HEK293 (cell line): Measurements from ENCODE around the gene ZMYND15.

Experiments
- AEBP2 ChIP-seq: fragments of 450-650 bp; formaldehyde crosslinking; IDR thresholded peaks from 2 replicates; pipeline ENCODE4 v1.5.1; 2016; ENCODE audit warnings: missing biosample characterization, missing genetic modification characterization, borderline replicate concordance
- FEZF1 ChIP-seq: fragments of 450-650 bp; formaldehyde crosslinking; IDR thresholded peaks from 2 replicates; pipeline ENCODE4 v1.5.1; 2016; ENCODE audit warnings: missing biosample characterization, missing genetic modification characterization
- ZBTB1 ChIP-seq: fragments of 450-650 bp; formaldehyde crosslinking; IDR thresholded peaks from 2 replicates; pipeline ENCODE4 v1.5.1; 2016; ENCODE audit warnings: missing biosample characterization, missing genetic modification characterization
- ZBTB10 ChIP-seq: fragments of 450-650 bp; formaldehyde crosslinking; IDR thresholded peaks from 2 replicates; pipeline ENCODE4 v1.5.1; 2016; ENCODE audit warnings: missing biosample characterization, missing genetic modification characterization
- ZIC2 ChIP-seq: fragments of 450-650 bp; formaldehyde crosslinking; IDR thresholded peaks from 2 replicates; pipeline ENCODE4 v1.5.1; 2016; ENCODE audit warnings: missing biosample characterization, missing genetic modification characterization
- ZNF140 ChIP-seq: fragments of 450-650 bp; formaldehyde crosslinking; IDR thresholded peaks from 2 replicates; pipeline ENCODE4 v1.5.1; 2016; ENCODE audit warnings: missing biosample characterization, missing genetic modification characterization
- ZNF18 ChIP-seq: fragments of 450-650 bp; formaldehyde crosslinking; IDR thresholded peaks from 2 replicates; pipeline ENCODE4 v1.5.1; 2016; ENCODE audit warnings: missing biosample characterization, missing genetic modification characterization
- ZNF311 ChIP-seq: fragments of 450-650 bp; formaldehyde crosslinking; IDR thresholded peaks from 2 replicates; pipeline ENCODE4 v1.5.1; 2017; ENCODE audit warnings: missing biosample characterization, missing genetic modification characterization, borderline replicate concordance
- ZNF324 ChIP-seq: fragments of 450-650 bp; formaldehyde crosslinking; IDR thresholded peaks from 2 replicates; pipeline ENCODE4 v1.5.1; 2016; ENCODE audit warnings: missing biosample characterization, missing genetic modification characterization
- ZNF335 ChIP-seq: fragments of 450-650 bp; formaldehyde crosslinking; conservative IDR thresholded peaks from 2 replicates; pipeline ENCODE4 v1.5.1; 2016; ENCODE audit warnings: missing biosample characterization, missing genetic modification characterization
- ZNF350 ChIP-seq: fragments of 450-650 bp; formaldehyde crosslinking; IDR thresholded peaks from 2 replicates; pipeline ENCODE4 v1.5.0; 2017; ENCODE audit warnings: missing biosample characterization, mild to moderate bottlenecking, missing genetic modification characterization
- ZNF449 ChIP-seq: fragments of 450-650 bp; formaldehyde crosslinking; IDR thresholded peaks from 2 replicates; pipeline ENCODE4 v1.5.1; 2017; ENCODE audit warnings: missing biosample characterization, mild to moderate bottlenecking, missing genetic modification characterization, moderate library complexity
- ZNF558 ChIP-seq: fragments of 450-650 bp; formaldehyde crosslinking; IDR thresholded peaks from 2 replicates; pipeline ENCODE4 v1.5.1; 2016; ENCODE audit warnings: missing biosample characterization, missing genetic modification characterization
- ZNF629 ChIP-seq: fragments of 450-650 bp; formaldehyde crosslinking; IDR thresholded peaks from 2 replicates; pipeline ENCODE4 v1.5.1; 2017; ENCODE audit warnings: missing biosample characterization, missing genetic modification characterization
- ZNF785 ChIP-seq: fragments of 450-650 bp; formaldehyde crosslinking; IDR thresholded peaks from 2 replicates; pipeline ENCODE4 v1.5.1; 2016; ENCODE audit warnings: missing biosample characterization, missing genetic modification characterization
- ZNF837 ChIP-seq: fragments of 450-650 bp; formaldehyde crosslinking; IDR thresholded peaks from 2 replicates; pipeline ENCODE4 v1.5.1; 2016; ENCODE audit warnings: missing biosample characterization, missing genetic modification characterization
- ZSCAN18 ChIP-seq: fragments of 450-650 bp; formaldehyde crosslinking; IDR thresholded peaks from 2 replicates; pipeline ENCODE4 v1.5.1; 2016; ENCODE audit warnings: missing biosample characterization, missing genetic modification characterization
- TF ChIP-seq, protein P1 (sequence below): fragments of 450-650 bp; formaldehyde crosslinking; IDR thresholded peaks from 2 replicates; pipeline ENCODE4 v1.5.1; 2016; ENCODE audit warnings: missing biosample characterization, missing genetic modification characterization
- TF ChIP-seq, protein P2 (sequence below): fragments of 450-650 bp; formaldehyde crosslinking; IDR thresholded peaks from 2 replicates; pipeline ENCODE4 v1.5.1; 2016; ENCODE audit warnings: missing biosample characterization, missing genetic modification characterization
- TF ChIP-seq, protein P3 (sequence below): fragments of 450-650 bp; formaldehyde crosslinking; IDR thresholded peaks from 2 replicates; pipeline ENCODE4 v1.5.1; 2016; ENCODE audit warnings: missing biosample characterization, missing genetic modification characterization, low read depth
- TF ChIP-seq, protein P4 (sequence below): fragments of 450-650 bp; formaldehyde crosslinking; IDR thresholded peaks from 2 replicates; pipeline ENCODE4 v1.5.1; 2016; ENCODE audit warnings: missing biosample characterization, missing genetic modification characterization, low read depth

The ZMYND15 gene

GRCh38 chr17:4719684-4720221 is 19.9 kb upstream of the ZMYND15 start (continued):
- TF ChIP-seq ZNF785 (tag by site-specific recombination) = no peak
- TF ChIP-seq, protein P1, sequence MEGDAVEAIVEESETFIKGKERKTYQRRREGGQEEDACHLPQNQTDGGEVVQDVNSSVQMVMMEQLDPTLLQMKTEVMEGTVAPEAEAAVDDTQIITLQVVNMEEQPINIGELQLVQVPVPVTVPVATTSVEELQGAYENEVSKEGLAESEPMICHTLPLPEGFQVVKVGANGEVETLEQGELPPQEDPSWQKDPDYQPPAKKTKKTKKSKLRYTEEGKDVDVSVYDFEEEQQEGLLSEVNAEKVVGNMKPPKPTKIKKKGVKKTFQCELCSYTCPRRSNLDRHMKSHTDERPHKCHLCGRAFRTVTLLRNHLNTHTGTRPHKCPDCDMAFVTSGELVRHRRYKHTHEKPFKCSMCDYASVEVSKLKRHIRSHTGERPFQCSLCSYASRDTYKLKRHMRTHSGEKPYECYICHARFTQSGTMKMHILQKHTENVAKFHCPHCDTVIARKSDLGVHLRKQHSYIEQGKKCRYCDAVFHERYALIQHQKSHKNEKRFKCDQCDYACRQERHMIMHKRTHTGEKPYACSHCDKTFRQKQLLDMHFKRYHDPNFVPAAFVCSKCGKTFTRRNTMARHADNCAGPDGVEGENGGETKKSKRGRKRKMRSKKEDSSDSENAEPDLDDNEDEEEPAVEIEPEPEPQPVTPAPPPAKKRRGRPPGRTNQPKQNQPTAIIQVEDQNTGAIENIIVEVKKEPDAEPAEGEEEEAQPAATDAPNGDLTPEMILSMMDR = no peak
- TF ChIP-seq ZNF140 = no peak
- TF ChIP-seq FEZF1 (tag by site-specific recombination) = peak; percentile 78
- no peak for TF ChIP-seq AEBP2
- TF ChIP-seq ZNF350 (tag by site-specific recombination) = no peak
- TF ChIP-seq ZNF311 (tag by site-specific recombination) = no peak
- TF ChIP-seq ZBTB10 (tag by site-specific recombination) = peak; percentile 73
- TF ChIP-seq ZNF449 = no peak
- peak; percentile 76 for TF ChIP-seq ZNF18 (tag by site-specific recombination)
- TF ChIP-seq ZNF324 (tag by site-specific recombination) = peak; percentile 79; the same call in 1 of the 2 replicates
- TF ChIP-seq, protein P2, sequence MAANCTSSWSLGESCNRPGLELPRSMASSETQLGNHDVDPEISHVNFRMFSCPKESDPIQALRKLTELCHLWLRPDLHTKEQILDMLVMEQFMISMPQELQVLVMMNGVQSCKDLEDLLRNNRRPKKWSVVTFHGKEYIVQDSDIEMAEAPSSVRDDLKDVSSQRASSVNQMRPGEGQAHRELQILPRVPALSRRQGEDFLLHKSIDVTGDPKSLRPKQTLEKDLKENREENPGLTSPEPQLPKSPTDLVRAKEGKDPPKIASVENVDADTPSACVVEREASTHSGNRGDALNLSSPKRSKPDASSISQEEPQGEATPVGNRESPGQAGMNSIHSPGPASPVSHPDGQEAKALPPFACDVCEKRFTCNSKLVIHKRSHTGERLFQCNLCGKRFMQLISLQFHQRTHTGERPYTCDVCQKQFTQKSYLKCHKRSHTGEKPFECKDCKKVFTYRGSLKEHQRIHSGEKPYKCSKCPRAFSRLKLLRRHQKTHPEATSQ (tag by site-specific recombination) = no peak
- TF ChIP-seq, protein P3, sequence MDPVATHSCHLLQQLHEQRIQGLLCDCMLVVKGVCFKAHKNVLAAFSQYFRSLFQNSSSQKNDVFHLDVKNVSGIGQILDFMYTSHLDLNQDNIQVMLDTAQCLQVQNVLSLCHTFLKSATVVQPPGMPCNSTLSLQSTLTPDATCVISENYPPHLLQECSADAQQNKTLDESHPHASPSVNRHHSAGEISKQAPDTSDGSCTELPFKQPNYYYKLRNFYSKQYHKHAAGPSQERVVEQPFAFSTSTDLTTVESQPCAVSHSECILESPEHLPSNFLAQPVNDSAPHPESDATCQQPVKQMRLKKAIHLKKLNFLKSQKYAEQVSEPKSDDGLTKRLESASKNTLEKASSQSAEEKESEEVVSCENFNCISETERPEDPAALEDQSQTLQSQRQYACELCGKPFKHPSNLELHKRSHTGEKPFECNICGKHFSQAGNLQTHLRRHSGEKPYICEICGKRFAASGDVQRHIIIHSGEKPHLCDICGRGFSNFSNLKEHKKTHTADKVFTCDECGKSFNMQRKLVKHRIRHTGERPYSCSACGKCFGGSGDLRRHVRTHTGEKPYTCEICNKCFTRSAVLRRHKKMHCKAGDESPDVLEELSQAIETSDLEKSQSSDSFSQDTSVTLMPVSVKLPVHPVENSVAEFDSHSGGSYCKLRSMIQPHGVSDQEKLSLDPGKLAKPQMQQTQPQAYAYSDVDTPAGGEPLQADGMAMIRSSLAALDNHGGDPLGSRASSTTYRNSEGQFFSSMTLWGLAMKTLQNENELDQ (tag by site-specific recombination) = no peak
- TF ChIP-seq ZBTB1 (tag by site-specific recombination) = no peak
- TF ChIP-seq, protein P4, sequence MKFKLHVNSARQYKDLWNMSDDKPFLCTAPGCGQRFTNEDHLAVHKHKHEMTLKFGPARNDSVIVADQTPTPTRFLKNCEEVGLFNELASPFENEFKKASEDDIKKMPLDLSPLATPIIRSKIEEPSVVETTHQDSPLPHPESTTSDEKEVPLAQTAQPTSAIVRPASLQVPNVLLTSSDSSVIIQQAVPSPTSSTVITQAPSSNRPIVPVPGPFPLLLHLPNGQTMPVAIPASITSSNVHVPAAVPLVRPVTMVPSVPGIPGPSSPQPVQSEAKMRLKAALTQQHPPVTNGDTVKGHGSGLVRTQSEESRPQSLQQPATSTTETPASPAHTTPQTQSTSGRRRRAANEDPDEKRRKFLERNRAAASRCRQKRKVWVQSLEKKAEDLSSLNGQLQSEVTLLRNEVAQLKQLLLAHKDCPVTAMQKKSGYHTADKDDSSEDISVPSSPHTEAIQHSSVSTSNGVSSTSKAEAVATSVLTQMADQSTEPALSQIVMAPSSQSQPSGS (tag by site-specific recombination) = peak; percentile 79
- no peak for TF ChIP-seq ZNF558
- peak; percentile 99 for TF ChIP-seq ZIC2
- no peak for TF ChIP-seq ZSCAN18 (tag by site-specific recombination)
- TF ChIP-seq ZNF629 (tag by site-specific recombination) = peak; percentile 91
- TF ChIP-seq ZNF837 = no peak
- peak; percentile 37; the same call in 1 of the 2 replicates for TF ChIP-seq ZNF335 (tag by site-specific recombination)
